GM18508 (cell line): Measurements from ENCODE around the gene DNAJC30.
"Not testable (repeated sequence)": the region's sequence is repeated elsewhere in the genome, so short reads cannot be mapped to it uniquely, and the experiment has no call there.

Source experiments
- ATAC-seq: cut with Tn5 transposase; IDR thresholded peaks from one replicate; pipeline ENCODE4 v1.9.1; 2021; ENCODE audit warnings: moderate number of reproducible peaks; ENCODE audit not compliant: insufficient read depth, unreplicated experiment

The DNAJC30 gene

GRCh38 chr7:73683056-73683787, at the start of gene DNAJC30, which contains the start of gene BUD23:
DNAJC30 (minus strand) TSS chr7:73683453; CDS start chr7:73683423, 30 bp downstream.
BUD23 (plus strand) TSS chr7:73683597; CDS start chr7:73683626, 29 bp downstream.
- peak; percentile 51 for ATAC-seq

GRCh38 chr7:73732397-73732796, 49.1 kb upstream of the DNAJC30 start:
- ATAC-seq, result no peak

DNA sequence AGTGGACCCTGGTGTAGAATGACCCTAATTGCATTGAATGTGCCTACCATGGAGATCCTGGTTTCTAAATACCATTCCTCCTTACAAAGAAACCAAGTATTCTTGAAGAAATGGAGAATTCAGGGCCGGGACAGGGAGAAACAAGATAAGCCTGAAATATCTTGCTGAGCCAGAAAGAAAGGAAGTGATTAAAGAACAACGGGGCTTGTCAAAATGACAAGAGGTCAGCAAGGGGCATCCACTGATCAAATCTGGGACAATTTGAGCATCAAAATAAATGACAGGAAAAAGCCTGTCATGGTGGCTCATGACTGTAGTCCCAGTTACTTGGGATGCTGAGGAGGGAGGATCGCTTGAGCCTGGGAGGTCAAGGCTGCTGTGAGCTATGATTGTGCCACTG, 47.2 kb upstream of the DNAJC30 start:
- no peak for ATAC-seq

DNA sequence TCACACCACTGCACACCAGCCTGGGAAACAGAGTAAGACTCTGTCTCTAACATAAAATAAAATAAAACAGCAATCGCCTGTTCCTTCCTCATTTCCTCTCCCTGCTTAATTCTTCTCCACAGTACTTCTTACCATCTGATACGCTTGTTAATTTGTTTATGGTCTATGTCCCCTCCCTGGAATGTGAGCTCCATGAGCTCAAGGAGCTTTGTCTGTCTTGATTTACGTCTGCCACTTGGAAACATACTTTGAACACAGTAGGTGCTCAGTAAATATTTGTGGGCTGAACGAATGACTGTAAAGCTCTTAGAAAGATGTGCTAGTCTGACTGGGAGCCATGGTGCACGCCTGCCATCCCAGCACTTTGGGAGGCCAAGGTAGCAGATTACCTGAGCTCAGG, 45.3 kb upstream of the DNAJC30 start:
- no peak for ATAC-seq

GRCh38 chr7:73727952-73728351, 44.7 kb upstream of the DNAJC30 start:
- no peak for ATAC-seq

GRCh38 chr7:73726083-73726466, 42.8 kb upstream of the DNAJC30 start:
- no peak for ATAC-seq

GRCh38 chr7:73723813-73724212, 40.6 kb upstream of the DNAJC30 start:
- ATAC-seq, result no peak

DNA sequence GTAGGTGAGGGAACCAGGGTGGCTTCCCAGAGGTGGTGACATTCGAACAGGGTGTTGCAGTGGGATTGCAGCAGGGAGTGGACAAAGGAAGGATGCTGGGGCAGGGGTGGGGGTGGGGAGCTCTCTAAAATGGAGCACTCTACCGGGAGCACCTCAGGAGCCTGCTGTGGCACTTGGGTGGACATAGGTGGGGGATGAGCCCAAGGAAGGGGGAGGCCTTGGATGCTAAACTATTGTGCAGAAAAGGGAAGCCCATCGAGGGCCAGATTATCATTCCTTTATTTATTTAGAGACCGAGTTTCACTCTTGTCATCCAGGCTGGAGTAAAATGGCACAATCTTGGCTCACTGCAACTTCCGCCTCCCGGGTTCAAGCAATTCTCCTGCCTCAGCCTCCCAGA, 39.5 kb upstream of the DNAJC30 start:
- ATAC-seq, result no peak

DNA sequence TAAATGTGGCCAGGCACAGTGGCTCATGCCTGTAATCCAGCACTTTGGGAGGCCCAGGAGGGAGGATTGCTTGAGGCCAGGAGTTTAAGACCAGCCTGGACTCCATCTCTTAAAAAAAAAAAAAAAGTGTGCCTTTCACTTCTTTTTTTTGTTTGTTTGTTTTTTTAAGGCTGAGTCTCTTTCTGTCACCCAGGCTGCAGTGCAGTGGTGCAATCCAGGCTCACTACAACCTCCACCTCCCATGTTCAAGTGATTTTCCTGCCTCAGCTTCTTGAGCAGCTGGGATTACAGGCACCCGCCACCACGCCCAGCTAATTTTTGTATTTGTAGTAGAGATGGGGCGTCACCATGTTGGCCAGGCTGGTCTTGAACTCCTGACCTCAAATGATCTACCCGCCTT, 38.9 kb upstream of the DNAJC30 start:
- not testable (repeated sequence) for ATAC-seq

- no peak for ATAC-seq
These were observed 38.1 kb upstream of the DNAJC30 start for GRCh38 chr7:73721377-73721817.

DNA sequence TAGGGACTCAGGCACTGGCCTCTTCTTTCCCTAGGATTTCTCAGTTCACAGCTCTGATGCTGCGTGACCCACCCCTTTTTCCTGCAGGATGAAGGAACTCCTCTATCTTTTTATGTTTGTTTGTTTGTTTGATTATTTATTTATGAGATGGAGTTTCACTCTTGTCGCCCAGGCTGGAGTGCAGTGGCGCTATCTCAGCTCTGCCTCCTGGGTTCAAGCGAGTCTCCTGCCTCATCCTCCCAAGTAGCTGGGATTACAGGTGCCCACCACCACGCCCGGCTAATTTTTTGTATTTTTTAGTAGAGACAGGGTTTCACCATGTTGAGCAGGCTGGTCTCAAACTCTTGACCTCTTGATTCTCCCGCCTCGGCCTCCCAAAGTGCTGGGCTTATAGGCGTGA, 37.2 kb upstream of the DNAJC30 start:
- ATAC-seq, result not testable (repeated sequence)

- ATAC-seq, result no peak
These were observed 36.5 kb upstream of the DNAJC30 start for GRCh38 chr7:73719806-73720169.

DNA sequence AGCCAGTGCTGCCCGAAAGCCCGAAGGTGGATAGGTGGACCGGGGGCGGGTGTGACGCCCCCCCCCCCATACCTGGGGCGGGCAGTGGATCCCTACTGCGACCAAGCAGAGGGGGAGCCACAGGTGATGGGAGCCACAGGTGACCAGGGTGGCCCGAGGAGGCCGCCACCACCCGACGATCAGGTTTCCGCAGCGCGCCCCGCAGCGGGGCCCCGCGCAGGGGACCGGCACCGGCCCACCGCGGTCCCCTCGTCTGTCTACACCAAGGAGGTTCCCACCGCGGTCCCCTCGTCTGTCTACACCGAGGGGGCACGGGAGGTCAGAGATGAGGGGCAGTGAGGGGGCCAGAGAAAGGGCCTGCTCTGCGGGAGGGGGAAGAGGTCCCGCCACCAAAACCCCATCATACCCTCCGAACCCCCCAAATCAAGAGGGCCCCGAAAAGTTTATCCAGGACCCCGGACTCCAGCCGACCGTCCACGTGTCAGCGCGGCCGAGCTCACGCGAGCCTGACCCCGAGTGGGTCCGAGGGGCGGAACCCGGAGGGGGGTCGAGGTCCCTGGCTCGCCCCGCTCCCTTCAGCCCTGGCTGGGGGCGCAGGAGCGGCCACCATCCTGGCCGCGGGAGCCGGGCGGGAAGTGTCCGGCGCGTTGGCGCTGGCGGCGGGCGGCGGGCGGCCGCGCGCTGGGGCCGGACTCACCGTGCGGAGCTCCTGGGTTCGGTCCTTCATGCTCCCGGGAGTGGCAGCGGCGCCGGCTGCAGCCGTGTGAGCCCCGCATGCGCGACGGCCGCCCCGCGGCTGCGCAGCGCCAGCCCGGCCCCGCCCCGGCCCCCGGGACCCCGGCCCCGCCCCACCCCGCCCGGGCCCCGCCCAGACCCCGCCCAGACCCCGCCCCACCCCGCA, 35.9 kb upstream of the DNAJC30 start, which contains the start of gene STX1A:
Gene STX1A (minus strand): TSS at position 765 of the 901 bp plus-strand sequence. CDS start 38 bp downstream, at position 727.
- no peak for ATAC-seq

DNA sequence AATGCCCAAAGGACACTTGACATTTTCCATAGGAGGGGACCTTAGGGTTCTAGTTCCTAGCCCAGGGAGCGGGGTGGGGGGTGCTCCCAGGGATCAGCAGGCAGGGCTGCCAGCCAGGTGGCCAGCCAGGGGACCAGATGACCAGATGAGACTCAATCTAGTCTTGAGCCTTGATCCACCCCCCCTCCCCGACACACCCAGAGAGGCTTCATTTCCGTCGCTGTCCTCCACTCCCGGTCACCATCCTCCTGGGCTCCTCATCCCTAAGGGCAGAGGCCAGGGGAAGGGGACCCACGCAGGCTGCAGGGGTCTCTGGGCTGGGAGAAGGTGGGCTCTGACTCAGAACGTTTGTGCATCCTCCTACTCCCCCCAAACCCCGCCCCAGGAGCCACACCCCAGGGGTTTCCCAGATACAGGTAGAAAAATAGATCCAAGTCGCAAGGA, 35.2 kb upstream of the DNAJC30 start:
- no peak for ATAC-seq

- ATAC-seq, result no peak
These were observed 34.7 kb upstream of the DNAJC30 start for GRCh38 chr7:73717991-73718405.

GRCh38 chr7:73717025-73717807, 34.0 kb upstream of the DNAJC30 start:
- ATAC-seq, result no peak

DNA sequence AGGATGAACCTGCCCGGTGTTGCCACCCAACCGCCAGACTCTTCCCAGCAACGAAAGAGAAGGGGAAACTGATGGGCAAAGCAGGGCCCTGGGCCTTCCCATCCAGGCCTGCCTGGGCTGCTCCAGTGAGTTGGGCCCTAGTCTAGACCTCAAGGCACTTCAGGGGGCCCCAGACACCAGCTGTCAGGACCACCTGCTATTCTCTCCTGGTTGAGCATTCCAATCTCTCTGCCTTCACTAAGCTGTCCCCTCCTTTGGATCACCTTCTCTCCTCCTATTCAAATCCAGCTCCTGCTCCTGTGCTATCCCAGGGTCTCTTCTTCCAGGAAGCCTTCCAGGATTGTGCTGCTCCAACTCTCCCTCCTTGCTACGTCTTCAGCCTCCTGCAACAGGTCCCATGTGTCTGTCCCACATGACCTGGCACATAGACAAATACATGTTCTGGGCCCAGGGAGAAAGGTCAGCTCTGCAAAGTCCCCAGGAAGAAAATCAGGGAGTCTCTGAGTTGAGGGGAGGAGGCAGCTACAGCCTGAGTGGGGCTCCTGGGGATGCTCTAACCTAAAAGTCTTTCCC, 33.2 kb upstream of the DNAJC30 start:
- ATAC-seq, result no peak

DNA sequence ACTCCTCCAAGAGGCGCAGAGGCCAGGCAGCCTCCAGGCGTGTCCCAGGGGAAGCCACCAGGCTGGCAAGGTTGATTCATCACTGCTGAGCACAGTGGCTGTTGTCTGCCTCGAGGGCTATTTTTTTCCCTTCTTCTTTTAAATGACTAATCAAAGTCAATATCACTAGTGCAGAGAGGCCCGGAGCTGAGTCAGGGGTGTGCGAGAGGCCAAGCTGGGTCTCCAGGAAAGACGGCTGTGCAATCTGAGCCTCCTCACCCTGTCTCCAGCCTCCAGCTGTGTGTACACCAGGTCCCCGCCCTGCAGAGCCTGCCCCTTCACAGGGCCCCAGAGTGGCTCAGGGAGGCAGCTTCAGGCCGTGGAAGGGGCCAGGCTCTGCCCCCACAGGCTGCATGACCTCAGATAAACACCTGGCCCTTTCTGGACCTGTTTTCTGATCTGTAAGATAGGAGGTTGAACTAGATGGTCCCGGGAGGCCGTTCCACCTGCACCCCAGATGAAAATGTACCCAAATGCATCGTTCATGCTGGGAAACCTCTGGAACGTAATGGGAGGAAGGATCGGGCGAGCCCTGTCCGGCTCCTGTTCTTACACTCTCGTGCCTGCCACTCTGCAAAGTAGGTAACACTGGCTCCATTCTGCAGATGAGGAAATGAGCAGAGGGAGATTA, 32.5 kb upstream of the DNAJC30 start:
- ATAC-seq, result no peak

GRCh38 chr7:73713319-73713718, 30.1 kb upstream of the DNAJC30 start:
- ATAC-seq, result not testable (repeated sequence)
